GM21528 (cell line): Measurements from ENCODE around the gene SORBS2.

ENCODE experiments used
- ATAC-seq: cut with Tn5 transposase; IDR thresholded peaks from one replicate; pipeline ENCODE4 v1.9.1; 2021; ENCODE audit warnings: mild to moderate bottlenecking, moderate library complexity; ENCODE audit not compliant: unreplicated experiment, low FRiP score

Gene SORBS2

GRCh38 chr4:185599553-185600243 is 212.3 kb downstream of the SORBS2 start:
- no peak for ATAC-seq

- ATAC-seq = no peak
Observed at GRCh38 chr4:185598846-185599552, 213.0 kb downstream of the SORBS2 start.

- ATAC-seq = peak; percentile 56
Observed at GRCh38 chr4:185597532-185598188, 214.3 kb downstream of the SORBS2 start.

DNA sequence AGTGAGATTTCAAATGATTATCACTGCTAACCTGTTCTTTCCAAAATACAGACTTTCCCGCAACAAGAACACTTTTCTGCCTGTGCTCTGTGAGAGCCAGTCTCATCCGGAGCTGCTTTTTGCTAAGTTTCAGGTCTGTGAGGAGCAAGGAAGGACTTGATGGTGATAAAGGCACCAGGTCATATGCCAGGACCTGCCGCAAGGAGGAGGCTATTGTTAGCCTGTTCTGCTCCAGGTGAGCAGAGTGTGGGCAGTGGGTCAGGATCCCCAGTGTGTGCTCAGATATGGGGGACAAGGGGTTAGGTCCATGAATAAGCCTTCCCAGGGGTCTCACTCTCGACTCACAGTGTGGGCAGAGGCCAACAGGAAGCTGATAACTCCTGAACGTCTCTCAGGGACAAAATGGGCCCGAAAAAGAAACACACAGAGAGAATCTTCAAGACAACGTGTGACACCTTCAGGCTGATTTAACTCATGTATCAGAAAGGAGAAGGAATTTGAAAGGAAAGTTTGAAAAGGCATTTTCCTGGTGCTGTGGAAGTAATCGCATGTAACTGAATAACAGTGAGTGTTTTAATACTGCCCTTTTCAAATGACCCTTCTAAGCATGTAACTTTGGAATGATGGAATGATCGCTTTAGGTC is 219.0 kb downstream of the SORBS2 start:
- ATAC-seq = no peak

- ATAC-seq = no peak
Observed at GRCh38 chr4:185592438-185592837, 219.6 kb downstream of the SORBS2 start.

DNA sequence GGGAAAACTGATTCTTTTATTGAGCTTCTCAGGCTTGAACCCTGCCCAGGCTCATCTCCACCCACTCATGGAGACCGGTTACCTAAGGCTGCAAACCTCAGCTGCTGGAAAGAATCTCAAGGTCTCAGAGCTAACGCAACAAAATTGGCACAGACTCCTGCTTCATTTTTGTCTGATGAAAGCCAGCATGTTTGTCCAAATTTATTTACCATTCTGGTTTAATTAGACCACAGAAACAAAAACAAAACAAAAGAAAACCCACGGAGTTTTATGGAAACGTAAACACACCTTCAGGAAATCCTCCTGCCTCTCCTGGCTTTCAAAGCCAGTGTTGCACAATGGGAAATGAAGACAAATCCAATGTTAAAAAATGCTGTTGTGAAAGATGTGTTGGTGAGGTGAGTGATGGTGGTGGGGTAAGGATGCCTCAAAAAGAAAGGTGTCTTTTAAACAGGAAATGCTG is 220.3 kb downstream of the SORBS2 start:
- no peak for ATAC-seq

- no peak for ATAC-seq
Observed at GRCh38 chr4:185590982-185591381, 221.0 kb downstream of the SORBS2 start.

GRCh38 chr4:185589067-185589836 is 222.7 kb downstream of the SORBS2 start:
- ATAC-seq = no peak

DNA sequence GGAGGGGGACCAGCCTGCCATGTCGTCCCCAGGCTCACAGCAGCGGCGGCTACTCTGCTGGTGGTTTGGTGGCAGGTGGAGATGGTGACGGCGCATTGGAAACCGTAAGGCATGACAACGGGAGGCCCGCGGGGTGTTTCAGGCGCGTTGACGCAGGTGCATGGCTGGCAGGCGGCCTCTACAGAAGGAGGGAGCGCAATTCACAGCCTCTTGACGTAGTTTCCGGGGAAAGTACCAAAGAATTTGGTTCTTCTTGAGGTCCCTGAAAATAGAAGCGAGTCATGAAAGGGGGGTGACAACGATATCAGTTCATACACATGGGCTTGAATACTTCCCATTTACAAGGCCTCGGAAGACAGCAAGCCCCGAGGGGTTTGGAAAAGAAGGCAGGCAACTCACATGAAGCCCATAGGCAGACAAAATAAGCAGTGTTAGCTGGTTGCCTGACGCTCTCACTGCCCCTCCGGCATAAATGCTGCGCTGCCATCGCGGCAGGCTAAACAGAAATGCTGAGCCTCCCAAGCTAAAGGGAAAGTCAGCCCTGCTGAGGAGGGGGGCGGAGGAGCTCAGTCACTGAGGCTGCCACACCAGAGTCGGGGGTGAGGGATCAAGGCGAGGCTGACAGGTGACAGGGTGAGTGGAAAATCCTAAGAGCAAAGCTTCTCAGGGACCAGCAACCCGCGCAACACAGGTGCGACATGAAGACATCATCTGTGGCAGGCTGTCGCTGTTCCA is 224.4 kb downstream of the SORBS2 start:
- peak; percentile 99 for ATAC-seq

- ATAC-seq = no peak
Observed at GRCh38 chr4:185587030-185587426, 225.0 kb downstream of the SORBS2 start.

- no peak for ATAC-seq
Observed at GRCh38 chr4:185585211-185585610, 226.8 kb downstream of the SORBS2 start.

DNA sequence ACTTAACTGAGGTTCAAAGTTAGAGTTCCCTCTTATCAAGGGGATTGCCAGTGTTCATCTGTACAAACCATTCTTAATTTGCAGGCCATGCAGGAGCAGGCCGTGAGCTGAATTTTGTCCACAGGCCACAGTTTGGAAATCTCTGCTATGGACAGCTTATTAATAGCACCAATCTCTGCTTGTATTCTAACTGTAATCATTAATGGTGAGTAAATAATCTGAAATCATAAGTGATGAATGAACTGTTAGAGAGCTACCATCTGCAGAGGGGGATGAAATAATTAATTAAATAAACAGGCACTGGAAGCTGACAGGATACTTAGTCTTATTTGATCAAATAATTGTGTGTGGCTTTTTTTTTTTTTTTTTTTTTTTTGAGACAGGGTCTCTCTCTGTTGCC is 228.2 kb downstream of the SORBS2 start:
- no peak for ATAC-seq

- no peak for ATAC-seq
Observed at GRCh38 chr4:185582651-185583400, 229.2 kb downstream of the SORBS2 start.

DNA sequence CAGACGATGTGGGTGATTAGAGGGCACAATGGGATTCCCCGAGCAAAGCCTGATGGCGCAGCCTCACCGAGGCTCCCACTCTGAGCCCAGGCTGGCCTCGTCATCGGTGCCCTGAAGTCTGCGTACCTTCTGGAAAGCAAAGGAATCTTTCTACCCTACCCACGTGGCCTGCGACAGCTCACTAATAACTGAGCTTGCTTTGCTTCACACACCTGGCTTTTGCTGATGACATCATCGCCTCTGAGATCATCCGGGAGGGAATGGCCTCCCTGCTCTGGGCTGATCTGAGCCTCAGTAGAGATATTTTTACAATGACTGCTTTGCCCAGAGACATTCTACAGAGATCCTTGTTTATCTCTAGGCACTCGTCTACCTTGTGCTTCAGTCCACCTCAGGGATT is 231.3 kb downstream of the SORBS2 start:
- no peak for ATAC-seq

- no peak for ATAC-seq
Observed at GRCh38 chr4:185578284-185578683, 233.7 kb downstream of the SORBS2 start.

- ATAC-seq = no peak
Observed at GRCh38 chr4:185576962-185577950, 234.7 kb downstream of the SORBS2 start.

DNA sequence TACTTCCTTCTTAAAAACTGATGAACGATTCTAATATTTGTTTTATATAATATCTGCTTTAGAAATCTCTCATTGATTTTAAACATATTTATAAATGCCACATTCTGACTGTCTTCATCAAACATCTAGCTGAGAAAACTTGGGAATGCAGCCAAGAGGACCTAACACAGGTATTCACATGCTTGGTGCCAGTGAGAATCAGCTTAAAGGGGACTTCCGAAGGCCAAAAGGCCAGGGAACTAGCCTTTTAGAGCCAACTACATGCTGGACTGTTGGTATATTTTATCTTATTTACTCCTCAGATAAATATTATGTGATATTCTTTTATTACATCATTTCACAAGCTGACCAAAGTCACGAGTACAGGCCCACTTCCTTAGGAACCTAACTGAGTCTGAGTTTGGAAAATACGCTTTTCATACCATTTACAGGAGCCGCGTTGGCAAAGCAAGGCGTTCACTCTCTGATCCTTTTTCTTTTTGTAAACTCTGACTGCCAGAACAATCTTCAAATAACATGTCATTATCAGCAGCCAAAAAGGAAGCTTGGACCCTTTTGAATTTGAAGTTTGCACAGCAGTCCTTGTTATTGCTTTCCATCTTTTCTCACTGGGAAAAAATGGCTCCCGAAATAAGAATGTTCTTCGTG is 235.6 kb downstream of the SORBS2 start:
- ATAC-seq = no peak
